A549 (cell line): ENCODE data around the gene SNTB2. TPM values are rescaled to one million over a fixed set of nuclear protein-coding genes. Genes with fewer than 3 reads are reported as not detected.

ENCODE experiments used
- ATAC-seq, 2 experiments: fragments of 200-7000 bp in 1 of 2; fragments of >200 bp in 1 of 2; cut with Nextera tagmentation in 1 of 2; cut with Tn5 transposase in 1 of 2; 3 replicates each; pipeline versions ENCODE4 v1.8.0 to v1.9.1; 2018 to 2020; ENCODE audit warnings: mild to moderate bottlenecking in 1 of 2, moderate library complexity in 1 of 2
- CTCF ChIA-PET: fragments of 300-600 bp; sonication (Branson Sonifier 250); formaldehyde crosslinking; extraction: SDS; loops from one replicate; lab custom pipeline; 2021; ENCODE audit warnings: antibody characterized with exemption, inconsistent platforms; lab: Yijun Ruan, JAX
- POLR2A ChIA-PET: fragments of 350-600 bp; formaldehyde crosslinking; extraction: SDS; loops from one replicate; lab custom pipeline; 2021; ENCODE audit warnings: antibody characterized with exemption, inconsistent platforms; lab: Yijun Ruan, JAX
- DNase-seq, 2 experiments: peaks; one replicate each; pipeline versions ENCODE4 v3.0.0 to v3.0.0-alpha.2; 2011 to 2016; ENCODE audit warnings: low read depth in 1 of 2, low spot score in 1 of 2
- FAIRE-seq: peaks from 2 replicates; lab custom pipeline; 2011; peaks lifted over from hg19 to GRCh38; lab: Jason Lieb, UNC
- H3K27ac ChIP-seq, 2 experiments: fragments of >200 bp; sonication (Bioruptor Twin); formaldehyde crosslinking; 3 replicates each; pipeline ENCODE4 v1.5.1; 2016 to 2017
- H3K4me1 ChIP-seq: fragments of >200 bp; sonication (Bioruptor Twin); formaldehyde crosslinking; 3 replicates; pipeline ENCODE4 v1.6.1; 2016
- H3K4me2 ChIP-seq: fragments of >200 bp; sonication (Bioruptor Twin); formaldehyde crosslinking; 3 replicates; pipeline ENCODE4 v1.6.1; 2016
- H3K4me3 ChIP-seq: fragments of >200 bp; sonication (Bioruptor Twin); formaldehyde crosslinking; 3 replicates; pipeline ENCODE4 v1.5.1; 2016
- H3K9me3 ChIP-seq: fragments of >200 bp; sonication (Bioruptor Twin); formaldehyde crosslinking; 3 replicates; pipeline ENCODE4 v1.6.1; 2016
- BHLHE40 ChIP-seq: IDR thresholded peaks from 2 replicates; pipeline ENCODE4 v1.6.1; 2012; ENCODE audit warnings: low read depth, low read length, inconsistent platforms
- CBX2 ChIP-seq: fragments of 200-600 bp; sonication (generic); IDR thresholded peaks from 2 replicates; pipeline ENCODE4 v1.6.1; 2016; ENCODE audit warnings: low read depth, mild to moderate bottlenecking, borderline replicate concordance
- CHD4 ChIP-seq: fragments of 200-600 bp; sonication (generic); IDR thresholded peaks from 2 replicates; pipeline ENCODE4 v1.6.1; 2016; ENCODE audit warnings: antibody characterized with exemption, mild to moderate bottlenecking, borderline replicate concordance
- HOXA7 ChIP-seq: fragments of 250-450 bp; sonication (Bioruptor Pico); IDR thresholded peaks from 2 replicates; pipeline ENCODE4 v1.5.0; 2020; ENCODE audit warnings: mild to moderate bottlenecking, moderate library complexity
- HOXB13 ChIP-seq: fragments of 250-450 bp; sonication (Bioruptor Pico); IDR thresholded peaks from 2 replicates; pipeline ENCODE4 v1.5.0; 2020; ENCODE audit warnings: low read depth, mild to moderate bottlenecking, moderate library complexity
- NFE2L2 ChIP-seq: fragments of 150-350 bp; conservative IDR thresholded peaks from 2 replicates; pipeline ENCODE4 v1.6.1; 2014; ENCODE audit warnings: low read length
- NPAS2 ChIP-seq: fragments of 250-450 bp; sonication (Bioruptor Pico); IDR thresholded peaks from 2 replicates; pipeline ENCODE4 v1.8.0; 2022; ENCODE audit warnings: mild to moderate bottlenecking, moderate library complexity, borderline replicate concordance
- POLR2A ChIP-seq: IDR thresholded peaks from 2 replicates; pipeline ENCODE4 v1.6.1; 2012; ENCODE audit warnings: mild to moderate bottlenecking, low read length
- RARB ChIP-seq: fragments of 250-450 bp; sonication (Bioruptor Pico); IDR thresholded peaks from 2 replicates; pipeline ENCODE4 v1.8.0; 2021; ENCODE audit warnings: mild to moderate bottlenecking, moderate library complexity
- RCOR1 ChIP-seq: fragments of 150-350 bp; IDR thresholded peaks from 2 replicates; pipeline ENCODE4 v1.6.1; 2014; ENCODE audit warnings: antibody characterized with exemption, low read length, low read depth
- ZC3H11A ChIP-seq: fragments of 450-650 bp; IDR thresholded peaks from 2 replicates; pipeline ENCODE4 v1.6.1; 2014; ENCODE audit warnings: antibody characterized with exemption, mild to moderate bottlenecking
- ZFP36 ChIP-seq: fragments of 450-650 bp; IDR thresholded peaks from 2 replicates; pipeline ENCODE4 v1.6.1; 2014; ENCODE audit warnings: borderline replicate concordance; ENCODE audit not compliant: partially characterized antibody
- ZNF302 ChIP-seq: fragments of 250-450 bp; sonication (Bioruptor Pico); IDR thresholded peaks from 2 replicates; pipeline ENCODE4 v1.9.0; 2021; ENCODE audit warnings: inconsistent platforms, mild to moderate bottlenecking, moderate library complexity
- WGBS: methylation state at CpG from one replicate; pipeline ENCODE4 v1.1.6; 2017; ENCODE audit errors: missing lambda C conversion rate; 5-methylcytosine and 5-hydroxymethylcytosine counted together
- polyA plus RNA-seq, 4 experiments: library from polyadenylated mRNA; depleted of rRNA in 3 of 4; stranded (reverse); fragments of >200 nt; fragmentation: RNase III in 1 of 4; extraction: RNeasy Plus Mini Kit Qiagen cat#74134 plus additional on column Dnase treatment in 1 of 4; gene quantifications; 2 replicates in 3 of 4; 3 replicates in 1 of 4; pipeline ENCODE4 v1.2.3, GENCODE V29; 2011 to 2017
- TF ChIP-seq, protein P1 (sequence below): fragments of >200 bp; sonication (Bioruptor Twin); formaldehyde crosslinking; IDR thresholded peaks from 3 replicates; pipeline ENCODE4 v1.5.1; 2016
- TF ChIP-seq, protein P2 (sequence below): fragments of 200-600 bp; sonication (generic); IDR thresholded peaks from 2 replicates; pipeline ENCODE4 v1.6.1; 2016; ENCODE audit warnings: antibody characterized with exemption, mild to moderate bottlenecking, moderate library complexity

SNTB2 gene
- polyA plus RNA-seq, 2 of the 4 experiments (the other 2 are of a cell fraction): 7.8 to 20.8 TPM

GRCh38 chr16:69260019-69260418, 73.1 kb downstream of the SNTB2 start:
- Histone ChIP-seq H3K4me1 (no peaks in the 10 kb centered on the region), H3K9me3 (no peaks in the 10 kb centered on the region), H3K4me2 (no peak overlapping the region), H3K27ac (no peak overlapping the region), H3K4me3 (no peak overlapping the region)
- FAIRE-seq: no peak
- ATAC-seq: peak in 1 of 2 experiments; percentile 35; a peak in 1 of 6 replicates
- 86% methylated on average over 4 of the region's 4 CpGs for WGBS
- TF ChIP-seq CBX2 (no peak), ZFP36 (no peak), BHLHE40 (no peak), HOXB13 (CRISPR knock-in tag) (no peak)
- TF ChIP-seq, protein P1, sequence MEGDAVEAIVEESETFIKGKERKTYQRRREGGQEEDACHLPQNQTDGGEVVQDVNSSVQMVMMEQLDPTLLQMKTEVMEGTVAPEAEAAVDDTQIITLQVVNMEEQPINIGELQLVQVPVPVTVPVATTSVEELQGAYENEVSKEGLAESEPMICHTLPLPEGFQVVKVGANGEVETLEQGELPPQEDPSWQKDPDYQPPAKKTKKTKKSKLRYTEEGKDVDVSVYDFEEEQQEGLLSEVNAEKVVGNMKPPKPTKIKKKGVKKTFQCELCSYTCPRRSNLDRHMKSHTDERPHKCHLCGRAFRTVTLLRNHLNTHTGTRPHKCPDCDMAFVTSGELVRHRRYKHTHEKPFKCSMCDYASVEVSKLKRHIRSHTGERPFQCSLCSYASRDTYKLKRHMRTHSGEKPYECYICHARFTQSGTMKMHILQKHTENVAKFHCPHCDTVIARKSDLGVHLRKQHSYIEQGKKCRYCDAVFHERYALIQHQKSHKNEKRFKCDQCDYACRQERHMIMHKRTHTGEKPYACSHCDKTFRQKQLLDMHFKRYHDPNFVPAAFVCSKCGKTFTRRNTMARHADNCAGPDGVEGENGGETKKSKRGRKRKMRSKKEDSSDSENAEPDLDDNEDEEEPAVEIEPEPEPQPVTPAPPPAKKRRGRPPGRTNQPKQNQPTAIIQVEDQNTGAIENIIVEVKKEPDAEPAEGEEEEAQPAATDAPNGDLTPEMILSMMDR: no peak
- ChIA-PET CTCF (interaction anchor here (0.5 to 1.2 kb wide), 5 partner anchors 15 to 609 kb away, joined by 3 read pairs; no protein-coding TSS in a partner anchor), POLR2A (no interaction called here)
- peak in 1 of 2 experiments; percentile 7 for DNase-seq

DNA sequence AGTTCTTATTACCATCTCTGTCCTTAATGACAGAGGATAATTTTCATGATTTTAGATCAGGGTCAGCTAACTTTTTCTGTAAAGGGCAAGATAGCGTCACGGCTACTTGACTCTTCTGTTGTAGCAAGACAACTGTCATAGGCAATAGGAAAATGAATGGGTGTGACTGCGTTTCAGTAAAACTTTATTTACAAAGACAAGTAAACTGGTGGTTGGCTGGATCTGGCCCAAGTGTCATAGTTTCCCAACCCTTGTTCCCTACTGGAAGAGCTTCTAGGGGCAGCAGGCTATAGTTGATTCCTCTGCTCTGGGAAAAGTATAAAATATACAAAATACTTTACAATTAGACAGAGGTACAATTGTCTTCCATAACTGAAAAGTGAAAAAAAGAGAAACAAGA, 73.5 kb downstream of the SNTB2 start:
- TF ChIP-seq ZC3H11A (no peak), HOXB13 (CRISPR knock-in tag) (no peak), RCOR1 (no peak)
- no peak overlapping the region for H3K4me3 ChIP-seq
- H3K4me2 ChIP-seq: no peak overlapping the region
- ChIA-PET POLR2A (no interaction called here), CTCF (interaction anchor here (0.5 to 1.2 kb wide), 4 partner anchors 15 to 609 kb away, joined by 3 read pairs; no protein-coding TSS in a partner anchor)
- 78% methylated on average over 3 of the region's 3 CpGs for WGBS
- H3K4me1 ChIP-seq: no peaks in the 10 kb centered on the region
- no peaks in the 10 kb centered on the region for H3K9me3 ChIP-seq
- no peak for DNase-seq
- H3K27ac ChIP-seq: no peak overlapping the region
- no peak for FAIRE-seq
- ATAC-seq: no peak

- DNase-seq: no peak
- H3K4me3 ChIP-seq: no peak overlapping the region
- H3K4me2 ChIP-seq: no peak overlapping the region
- WGBS: 81% methylated on average over 4 of the region's 4 CpGs
- TF ChIP-seq CHD4: no peak
- no peak for TF ChIP-seq BHLHE40
- TF ChIP-seq RARB (CRISPR knock-in tag): no peak
- TF ChIP-seq NPAS2 (CRISPR knock-in tag): no peak
- TF ChIP-seq, protein P2, sequence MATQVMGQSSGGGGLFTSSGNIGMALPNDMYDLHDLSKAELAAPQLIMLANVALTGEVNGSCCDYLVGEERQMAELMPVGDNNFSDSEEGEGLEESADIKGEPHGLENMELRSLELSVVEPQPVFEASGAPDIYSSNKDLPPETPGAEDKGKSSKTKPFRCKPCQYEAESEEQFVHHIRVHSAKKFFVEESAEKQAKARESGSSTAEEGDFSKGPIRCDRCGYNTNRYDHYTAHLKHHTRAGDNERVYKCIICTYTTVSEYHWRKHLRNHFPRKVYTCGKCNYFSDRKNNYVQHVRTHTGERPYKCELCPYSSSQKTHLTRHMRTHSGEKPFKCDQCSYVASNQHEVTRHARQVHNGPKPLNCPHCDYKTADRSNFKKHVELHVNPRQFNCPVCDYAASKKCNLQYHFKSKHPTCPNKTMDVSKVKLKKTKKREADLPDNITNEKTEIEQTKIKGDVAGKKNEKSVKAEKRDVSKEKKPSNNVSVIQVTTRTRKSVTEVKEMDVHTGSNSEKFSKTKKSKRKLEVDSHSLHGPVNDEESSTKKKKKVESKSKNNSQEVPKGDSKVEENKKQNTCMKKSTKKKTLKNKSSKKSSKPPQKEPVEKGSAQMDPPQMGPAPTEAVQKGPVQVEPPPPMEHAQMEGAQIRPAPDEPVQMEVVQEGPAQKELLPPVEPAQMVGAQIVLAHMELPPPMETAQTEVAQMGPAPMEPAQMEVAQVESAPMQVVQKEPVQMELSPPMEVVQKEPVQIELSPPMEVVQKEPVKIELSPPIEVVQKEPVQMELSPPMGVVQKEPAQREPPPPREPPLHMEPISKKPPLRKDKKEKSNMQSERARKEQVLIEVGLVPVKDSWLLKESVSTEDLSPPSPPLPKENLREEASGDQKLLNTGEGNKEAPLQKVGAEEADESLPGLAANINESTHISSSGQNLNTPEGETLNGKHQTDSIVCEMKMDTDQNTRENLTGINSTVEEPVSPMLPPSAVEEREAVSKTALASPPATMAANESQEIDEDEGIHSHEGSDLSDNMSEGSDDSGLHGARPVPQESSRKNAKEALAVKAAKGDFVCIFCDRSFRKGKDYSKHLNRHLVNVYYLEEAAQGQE: no peak
- no peak for TF ChIP-seq POLR2A
- TF ChIP-seq HOXB13 (CRISPR knock-in tag): no peak
- no peak for TF ChIP-seq HOXA7 (CRISPR knock-in tag)
- TF ChIP-seq NFE2L2: no peak
- TF ChIP-seq ZNF302 (CRISPR knock-in tag): no peak
- TF ChIP-seq ZC3H11A: no peak
- TF ChIP-seq, all 56 proteins: peak for 0
- POLR2A ChIA-PET: interaction anchor here (0.6 kb wide), 1 partner anchor 109 kb away, joined by 4 read pairs; no protein-coding TSS in a partner anchor
- Histone ChIP-seq H3K27ac (no peak overlapping the region), H3K9me3 (no peaks in the 10 kb centered on the region), H3K4me1 (no peaks in the 10 kb centered on the region; the same call in 2 of the 3 replicates)
- CTCF ChIA-PET: interaction anchor here (0.7 to 2.1 kb wide), 2 partner anchors 21 to 423 kb away, joined by 3 to 9 read pairs; no protein-coding TSS in a partner anchor
- ATAC-seq (no peak), FAIRE-seq (no peak)
These were observed 79.5 kb downstream of the SNTB2 start for GRCh38 chr16:69266334-69267063.
